ENCODE data around the gene SETX.
"Not testable (repeated sequence)": the region's sequence is repeated elsewhere in the genome, so short reads cannot be mapped to it uniquely, and the experiment has no call there.

- not testable (repeated sequence) for TF ChIP-seq REST (IDR thresholded peaks at IDR 0.05; ENCODE audit: insufficient replicate concordance, low read depth); CTCF (IDR thresholded peaks at IDR 0.05; ENCODE audit: insufficient read depth, low read length)
Observed at GRCh38 chr9:132269704-132270516, 84.9 kb downstream of the SETX start.
